IgD-negative memory B cell (primary cell): ENCODE data around the gene PEX11A. TPM values are rescaled to one million over a fixed set of nuclear protein-coding genes. Genes with fewer than 3 reads are reported as not detected.

Experiments
- H3K27ac Mint-ChIP-seq, 3 donors: one replicate each; pipeline ENCODE4 v1.8.0; 2020 to 2022; ENCODE audit warnings: mild to moderate bottlenecking in 3 of 3, mixed read lengths in 3 of 3, moderate library complexity in 1 of 3
- H3K27me3 Mint-ChIP-seq: one replicate; pipeline ENCODE4 v1.8.0; 2021; ENCODE audit warnings: mixed read lengths
- H3K36me3 Mint-ChIP-seq: one replicate; pipeline ENCODE4 v1.8.0; 2020; ENCODE audit warnings: mild to moderate bottlenecking, mixed read lengths
- H3K4me1 Mint-ChIP-seq, 3 donors: one replicate each; pipeline ENCODE4 v1.8.0; 2020 to 2022; ENCODE audit warnings: mixed read lengths in 3 of 3, mild to moderate bottlenecking in 1 of 3
- H3K4me3 Mint-ChIP-seq, 4 donors: one replicate each; pipeline ENCODE4 v1.8.0; 2020 to 2022; ENCODE audit warnings: mild to moderate bottlenecking in 4 of 4, mixed read lengths in 4 of 4, moderate library complexity in 3 of 4
- H3K9me3 Mint-ChIP-seq, 3 donors: one replicate each; pipeline ENCODE4 v1.8.0; 2020 to 2021; ENCODE audit warnings: mixed read lengths in 3 of 3, mild to moderate bottlenecking in 1 of 3
- polyA plus RNA-seq: library from polyadenylated mRNA; unstranded; fragments of 300-500 nt; fragmentation: Illumina TruSeq; gene quantifications from one replicate; pipeline ENCODE4 v1.2.3, GENCODE V29; 2021

PEX11A gene, protein sequence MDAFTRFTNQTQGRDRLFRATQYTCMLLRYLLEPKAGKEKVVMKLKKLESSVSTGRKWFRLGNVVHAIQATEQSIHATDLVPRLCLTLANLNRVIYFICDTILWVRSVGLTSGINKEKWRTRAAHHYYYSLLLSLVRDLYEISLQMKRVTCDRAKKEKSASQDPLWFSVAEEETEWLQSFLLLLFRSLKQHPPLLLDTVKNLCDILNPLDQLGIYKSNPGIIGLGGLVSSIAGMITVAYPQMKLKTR
- polyA plus RNA-seq: 1.3 TPM

DNA sequence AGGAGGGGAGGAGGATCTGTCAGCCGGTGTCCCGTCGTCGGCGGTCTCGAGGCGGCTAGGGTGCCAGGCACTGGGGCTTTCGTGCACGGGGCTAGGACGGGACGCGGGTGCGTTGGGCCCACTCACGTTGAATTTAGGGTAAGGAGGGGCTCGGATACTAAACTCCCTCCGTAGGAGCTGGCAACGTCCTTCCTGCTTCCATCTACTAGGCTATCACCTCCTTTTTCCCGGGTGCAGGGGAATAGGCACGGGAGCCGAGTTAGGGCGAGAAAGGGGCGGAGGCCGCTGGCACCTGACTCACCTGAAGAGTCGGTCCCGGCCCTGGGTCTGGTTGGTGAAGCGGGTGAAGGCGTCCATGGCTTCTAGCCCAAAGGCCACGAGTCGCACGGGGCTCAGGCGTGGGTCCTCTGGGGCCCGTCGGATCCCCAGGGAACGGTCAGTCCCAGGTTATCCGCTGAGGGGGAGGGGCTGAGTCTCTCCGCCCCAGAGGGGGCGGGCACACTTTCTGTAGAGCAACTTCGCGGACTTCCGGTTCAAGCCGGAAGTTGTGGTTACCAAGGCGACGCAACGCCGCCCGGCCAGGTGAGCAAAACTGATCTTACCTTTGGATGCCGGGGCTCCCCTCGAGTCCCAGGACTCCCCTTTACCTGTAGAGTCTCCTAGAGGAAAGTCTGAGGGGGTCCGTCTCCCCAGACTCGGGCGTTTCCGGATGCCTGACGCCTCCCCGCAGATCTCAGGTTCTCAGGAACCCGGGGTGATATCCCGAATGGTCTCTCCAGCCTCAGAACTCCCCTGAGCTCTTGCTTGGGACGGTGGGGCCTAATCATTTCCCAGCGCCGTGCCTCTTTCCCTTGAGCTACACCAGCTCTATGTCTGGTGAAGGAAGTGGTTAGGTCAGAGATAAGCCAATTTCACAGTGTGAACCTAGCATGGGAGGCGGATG is at the start of gene PEX11A, which contains the start of gene WDR93:
PEX11A (minus strand) TSS at position 479 of the 943 bp plus-strand sequence; CDS start at position 357, 122 bp downstream.
WDR93 (plus strand) TSS at position 536 of the 943 bp plus-strand sequence. CDS start 10,936 bp downstream, outside the sequence.
- peaks cover 0 to 2% (median 0%) of the 10 kb centered on the region in 3 donors for H3K9me3 Mint-ChIP-seq
- H3K4me1 Mint-ChIP-seq: peaks cover 6 to 7% (median 6%) of the 10 kb centered on the region in 3 donors
- peak within 1 kb of the TSS; percentile 91 to 97 (median 96) for H3K4me3 Mint-ChIP-seq
- H3K27ac Mint-ChIP-seq: peak within 1 kb of the TSS; percentile 51 to 87 (median 71)
- no peaks in the 10 kb centered on the region for H3K36me3 Mint-ChIP-seq
- no peaks in the 10 kb centered on the region for H3K27me3 Mint-ChIP-seq

DNA sequence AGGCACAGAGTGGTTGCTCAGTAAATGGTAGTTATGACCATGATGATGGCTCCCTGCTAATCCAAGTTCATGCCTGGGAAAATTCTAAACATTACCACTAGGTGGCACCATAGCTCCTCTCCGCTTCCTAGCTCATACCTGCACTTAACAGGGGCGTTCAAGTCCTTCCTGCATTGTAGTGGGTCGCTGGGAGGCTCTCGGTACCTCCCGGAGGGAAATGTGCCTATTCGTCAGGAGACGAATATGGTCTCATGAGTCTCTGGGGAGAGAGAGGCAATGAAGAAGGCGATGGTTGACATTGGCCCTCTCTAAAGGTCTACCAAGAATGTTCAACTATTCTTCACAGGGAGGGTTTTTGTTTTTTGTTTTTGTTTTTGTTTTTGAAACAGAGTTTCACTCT is 49.6 kb upstream of the PEX11A start:
- Mint-ChIP-seq H3K4me1 (peaks cover 0 to 2% (median 0%) of the 10 kb centered on the region in 3 donors), H3K27ac (no peak overlapping the region), H3K36me3 (no peaks in the 10 kb centered on the region), H3K4me3 (no peak overlapping the region), H3K27me3 (peaks cover 4% of the 10 kb centered on the region), H3K9me3 (no peaks in the 10 kb centered on the region)

DNA sequence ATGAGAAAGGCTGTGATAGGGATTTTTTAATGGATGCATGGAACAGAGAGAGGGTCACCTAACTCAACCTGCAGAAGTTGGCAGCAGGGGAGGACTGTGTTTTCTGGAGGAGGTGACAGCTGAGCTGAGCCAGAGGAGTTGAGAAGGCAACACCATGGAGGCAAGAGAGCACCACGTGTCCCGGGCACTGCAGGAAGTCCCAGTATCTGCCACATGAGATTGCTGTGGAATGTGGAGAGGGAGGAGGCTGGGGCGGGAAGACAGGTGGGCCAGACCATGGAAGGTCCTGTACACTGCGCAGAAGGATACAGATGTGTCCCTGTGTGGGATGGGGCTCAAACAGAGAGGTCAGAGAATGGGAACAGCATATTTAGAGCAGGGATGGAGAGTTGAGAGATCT is 45.2 kb upstream of the PEX11A start:
- H3K9me3 Mint-ChIP-seq: no peaks in the 10 kb centered on the region
- H3K4me3 Mint-ChIP-seq: no peak overlapping the region
- no peaks in the 10 kb centered on the region for H3K36me3 Mint-ChIP-seq
- no peak overlapping the region for H3K27ac Mint-ChIP-seq
- peaks cover 0 to 2% (median 0%) of the 10 kb centered on the region in 3 donors for H3K4me1 Mint-ChIP-seq
- H3K27me3 Mint-ChIP-seq: peaks cover 8% of the 10 kb centered on the region

DNA sequence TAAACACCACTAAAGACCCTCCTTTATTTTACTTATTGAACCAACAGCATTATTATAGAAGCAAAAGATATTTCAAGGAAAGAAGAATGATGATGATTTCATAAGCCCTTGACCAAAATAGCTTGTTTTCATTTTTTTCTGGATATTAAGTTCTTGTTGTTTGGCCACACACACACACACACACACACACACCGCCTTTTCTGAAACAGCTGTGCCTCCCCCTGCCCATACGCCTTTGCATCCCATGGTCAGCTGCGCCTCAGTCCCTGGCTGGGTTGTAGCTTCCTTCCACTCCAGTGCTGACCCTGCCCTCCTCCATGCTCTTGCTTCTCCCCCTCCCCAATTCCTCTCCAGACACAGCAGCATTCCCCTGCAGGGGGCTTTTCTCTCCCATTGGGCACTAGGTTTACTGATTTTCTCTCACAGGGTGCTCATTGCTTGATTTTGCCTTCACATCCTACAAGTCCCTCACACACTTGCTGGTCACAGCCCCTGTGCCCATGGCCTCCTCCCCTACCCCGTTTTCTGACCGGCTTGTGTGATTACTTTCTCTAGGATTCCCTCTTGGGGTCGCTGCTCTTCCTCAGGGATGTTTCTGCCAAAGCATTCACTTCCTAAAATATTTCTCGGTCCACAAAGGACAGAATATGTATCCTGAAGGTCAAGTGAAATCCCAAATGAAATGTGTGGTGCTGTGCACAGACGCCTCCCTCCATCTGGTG is 42.1 kb upstream of the PEX11A start:
- no peak overlapping the region for H3K4me3 Mint-ChIP-seq
- peaks cover 6% of the 10 kb centered on the region for H3K27me3 Mint-ChIP-seq
- no peak overlapping the region for H3K27ac Mint-ChIP-seq
- no peaks in the 10 kb centered on the region for H3K4me1 Mint-ChIP-seq
- H3K36me3 Mint-ChIP-seq: no peaks in the 10 kb centered on the region
- no peaks in the 10 kb centered on the region for H3K9me3 Mint-ChIP-seq

DNA sequence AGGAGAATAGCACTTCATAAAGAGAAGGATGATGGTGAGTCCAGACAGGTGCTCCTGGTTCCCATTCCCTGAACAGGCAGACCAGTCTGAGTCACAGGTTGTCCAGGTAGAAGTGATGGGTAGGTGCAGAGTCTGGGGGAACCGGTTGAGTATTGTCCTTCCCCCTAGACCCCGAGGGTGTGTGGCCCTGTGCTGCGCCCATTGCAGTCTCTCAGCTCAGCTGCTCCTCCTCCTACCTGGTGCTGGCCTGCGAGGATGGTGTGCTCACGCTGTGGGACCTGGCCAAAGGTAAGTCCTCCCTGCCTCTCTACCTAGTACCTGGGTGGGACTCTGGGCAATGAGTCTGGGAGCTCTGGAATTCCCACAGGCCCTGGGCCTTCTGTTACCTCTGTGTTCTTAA is 40.7 kb upstream of the PEX11A start:
- no peak overlapping the region for H3K27ac Mint-ChIP-seq
- no peaks in the 10 kb centered on the region for H3K36me3 Mint-ChIP-seq
- no peak overlapping the region for H3K4me3 Mint-ChIP-seq
- H3K27me3 Mint-ChIP-seq: peaks cover 5% of the 10 kb centered on the region
- H3K4me1 Mint-ChIP-seq: no peaks in the 10 kb centered on the region
- H3K9me3 Mint-ChIP-seq: no peaks in the 10 kb centered on the region

DNA sequence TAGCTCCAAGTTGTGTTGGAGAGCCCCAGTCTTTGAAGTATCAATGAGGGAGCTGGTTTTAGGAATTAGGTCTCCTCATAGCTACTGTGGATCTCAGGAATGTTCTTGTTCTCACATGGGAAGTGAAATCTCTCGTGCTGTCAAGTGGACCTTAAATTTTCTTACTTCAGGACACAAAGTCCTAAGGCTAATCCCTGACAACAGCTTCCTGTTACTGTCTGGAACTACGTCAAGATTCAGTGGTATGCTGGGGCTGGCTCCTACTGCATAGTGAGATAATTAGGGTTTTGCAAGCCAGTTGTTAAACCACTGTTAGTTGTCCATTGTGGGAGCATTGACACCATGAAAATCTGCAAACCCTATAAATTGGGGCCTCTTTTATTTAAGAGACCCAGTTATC is 37.7 kb upstream of the PEX11A start:
- no peaks in the 10 kb centered on the region for H3K4me1 Mint-ChIP-seq
- H3K27me3 Mint-ChIP-seq: peaks cover 2% of the 10 kb centered on the region
- H3K27ac Mint-ChIP-seq: no peak overlapping the region
- no peaks in the 10 kb centered on the region for H3K36me3 Mint-ChIP-seq
- no peak overlapping the region for H3K4me3 Mint-ChIP-seq
- H3K9me3 Mint-ChIP-seq: peaks cover 0 to 7% (median 6%) of the 10 kb centered on the region in 3 donors

DNA sequence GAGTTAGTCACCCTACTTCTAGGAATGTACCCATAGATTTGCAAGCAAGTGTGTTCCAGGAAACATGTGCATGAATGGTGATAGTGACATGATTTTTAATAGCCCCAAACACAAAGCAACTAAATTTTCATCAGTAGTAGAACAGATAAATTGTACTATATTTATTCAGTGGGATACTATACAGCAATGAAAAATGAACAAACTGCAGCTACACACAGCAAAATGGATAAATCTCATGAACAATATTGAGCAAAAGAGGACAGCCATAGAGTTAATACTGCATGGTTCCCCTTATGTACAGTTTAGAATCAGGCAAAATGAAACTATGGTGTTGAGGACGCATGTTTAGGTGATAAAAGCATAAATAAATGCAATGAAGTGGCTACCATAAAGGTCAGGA is 34.5 kb upstream of the PEX11A start:
- peaks cover 10% of the 10 kb centered on the region for H3K27me3 Mint-ChIP-seq
- H3K4me1 Mint-ChIP-seq: no peaks in the 10 kb centered on the region
- no peaks in the 10 kb centered on the region for H3K36me3 Mint-ChIP-seq
- no peak overlapping the region for H3K27ac Mint-ChIP-seq
- no peak overlapping the region for H3K4me3 Mint-ChIP-seq
- H3K9me3 Mint-ChIP-seq: peaks cover 0 to 7% (median 6%) of the 10 kb centered on the region in 3 donors

DNA sequence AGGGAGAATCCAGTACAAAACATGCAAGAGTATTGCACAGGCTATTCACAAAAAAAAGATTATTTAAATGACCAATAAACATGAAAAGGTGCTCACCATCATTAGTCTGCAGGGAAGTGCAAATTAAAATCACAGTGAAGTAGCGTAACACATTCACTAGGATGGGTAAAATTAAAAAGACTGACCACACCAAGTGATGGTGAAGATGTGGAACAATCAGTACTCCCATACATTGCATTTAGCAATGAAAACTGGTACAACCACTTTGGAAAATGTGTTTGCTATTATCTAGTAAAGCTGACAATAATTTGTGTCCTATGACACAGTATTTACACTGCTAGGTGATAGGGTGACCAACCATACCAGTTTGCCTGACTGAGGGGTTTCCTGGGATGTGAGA is 34.1 kb upstream of the PEX11A start:
- H3K4me1 Mint-ChIP-seq: no peaks in the 10 kb centered on the region
- H3K27ac Mint-ChIP-seq: no peak overlapping the region
- H3K9me3 Mint-ChIP-seq: peaks cover 0 to 7% (median 6%) of the 10 kb centered on the region in 3 donors
- no peaks in the 10 kb centered on the region for H3K36me3 Mint-ChIP-seq
- H3K27me3 Mint-ChIP-seq: peaks cover 10% of the 10 kb centered on the region
- no peak overlapping the region for H3K4me3 Mint-ChIP-seq

DNA sequence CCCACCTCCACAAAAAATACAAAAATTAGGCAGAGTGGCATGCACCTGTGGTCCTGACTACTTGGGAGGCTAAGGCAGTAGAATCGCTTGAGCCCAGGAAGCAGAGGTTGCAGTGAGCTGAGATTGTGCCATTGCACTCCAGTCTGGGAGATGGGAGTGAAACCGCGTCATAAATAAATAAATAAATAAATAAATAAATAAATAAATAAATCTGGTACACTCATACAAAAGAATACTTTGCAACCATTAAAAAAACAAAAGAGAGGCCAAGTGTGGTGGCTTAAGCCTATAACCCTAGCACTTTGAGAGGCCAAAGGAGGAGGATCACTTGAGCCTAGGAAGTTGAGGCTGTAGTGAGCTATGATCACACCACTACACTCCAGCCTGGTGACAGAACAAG is 32.5 kb upstream of the PEX11A start:
- no peaks in the 10 kb centered on the region for H3K36me3 Mint-ChIP-seq
- H3K9me3 Mint-ChIP-seq: peaks cover 0 to 7% (median 6%) of the 10 kb centered on the region in 3 donors
- H3K27ac Mint-ChIP-seq: no peak overlapping the region
- no peaks in the 10 kb centered on the region for H3K4me1 Mint-ChIP-seq
- H3K27me3 Mint-ChIP-seq: peaks cover 10% of the 10 kb centered on the region
- H3K4me3 Mint-ChIP-seq: no peak overlapping the region

DNA sequence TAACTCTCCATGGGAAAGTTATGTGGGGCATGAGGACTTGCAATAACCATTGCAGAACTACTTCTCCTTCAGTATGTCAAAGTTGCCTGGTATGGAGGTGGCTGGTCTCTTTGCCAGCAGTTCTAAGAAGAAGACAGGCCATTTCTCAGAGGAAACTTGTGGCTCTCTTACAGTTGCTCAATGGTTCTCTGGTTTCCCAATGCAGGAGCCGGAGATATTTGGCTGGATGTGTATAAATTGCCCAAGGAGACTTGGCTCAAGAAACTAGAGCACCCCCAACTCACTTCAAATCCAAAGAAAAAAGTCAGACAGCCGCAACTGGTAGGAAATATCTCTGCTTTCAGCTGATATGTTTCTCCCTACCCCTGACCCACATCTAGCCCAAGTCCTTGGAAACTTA is 24.2 kb upstream of the PEX11A start:
- peaks cover 2% of the 10 kb centered on the region for H3K36me3 Mint-ChIP-seq
- no peak overlapping the region for H3K27ac Mint-ChIP-seq
- no peak overlapping the region for H3K4me3 Mint-ChIP-seq
- no peaks in the 10 kb centered on the region for H3K9me3 Mint-ChIP-seq
- H3K27me3 Mint-ChIP-seq: peaks cover 4% of the 10 kb centered on the region
- no peaks in the 10 kb centered on the region for H3K4me1 Mint-ChIP-seq

DNA sequence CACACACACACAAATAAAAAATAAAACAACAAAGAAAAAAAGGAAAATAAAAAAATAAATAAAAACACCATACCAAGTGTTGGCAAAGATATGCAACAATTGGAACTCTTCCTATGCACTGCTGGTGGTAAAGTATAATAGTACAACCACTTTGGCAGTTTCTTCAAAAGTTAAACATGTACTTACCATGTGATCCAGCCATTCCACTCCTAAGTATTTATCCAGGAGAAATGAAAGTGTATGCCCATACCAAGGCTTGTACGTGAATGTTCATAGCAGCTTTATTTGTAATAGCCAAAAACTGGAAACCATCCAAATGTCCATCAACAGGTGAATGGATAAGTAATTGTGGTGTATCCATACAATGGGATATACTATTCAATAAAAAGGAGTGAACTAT is 17.0 kb upstream of the PEX11A start:
- Mint-ChIP-seq H3K9me3 (peaks cover 0 to 2% (median 1%) of the 10 kb centered on the region in 3 donors), H3K4me1 (no peaks in the 10 kb centered on the region), H3K4me3 (no peak overlapping the region), H3K27me3 (peaks cover 7% of the 10 kb centered on the region), H3K36me3 (peaks cover 5% of the 10 kb centered on the region), H3K27ac (no peak overlapping the region)

DNA sequence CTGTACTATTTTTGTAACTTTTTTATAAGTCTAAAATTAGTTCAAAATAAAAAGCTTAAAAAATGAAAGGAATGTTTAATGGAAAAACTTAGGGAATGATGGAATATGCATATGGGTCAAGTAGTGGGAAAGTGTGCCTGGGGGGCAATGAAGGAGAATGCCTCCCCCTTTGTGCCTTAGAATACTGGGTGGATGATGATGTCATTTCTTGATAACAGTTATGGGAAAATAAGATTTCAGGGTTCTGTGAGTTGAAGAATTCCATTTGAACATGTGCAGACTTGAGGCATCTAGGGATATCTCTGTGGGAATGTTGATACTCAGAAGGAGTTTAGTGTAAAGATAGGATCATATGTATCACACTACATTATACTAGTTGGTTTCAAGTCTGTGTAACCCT is 13.9 kb upstream of the PEX11A start:
- Mint-ChIP-seq H3K27me3 (peaks cover 8% of the 10 kb centered on the region), H3K9me3 (peaks cover 0 to 3% (median 2%) of the 10 kb centered on the region in 3 donors), H3K36me3 (peaks cover 7% of the 10 kb centered on the region), H3K4me1 (no peaks in the 10 kb centered on the region), H3K27ac (no peak overlapping the region), H3K4me3 (no peak overlapping the region)

DNA sequence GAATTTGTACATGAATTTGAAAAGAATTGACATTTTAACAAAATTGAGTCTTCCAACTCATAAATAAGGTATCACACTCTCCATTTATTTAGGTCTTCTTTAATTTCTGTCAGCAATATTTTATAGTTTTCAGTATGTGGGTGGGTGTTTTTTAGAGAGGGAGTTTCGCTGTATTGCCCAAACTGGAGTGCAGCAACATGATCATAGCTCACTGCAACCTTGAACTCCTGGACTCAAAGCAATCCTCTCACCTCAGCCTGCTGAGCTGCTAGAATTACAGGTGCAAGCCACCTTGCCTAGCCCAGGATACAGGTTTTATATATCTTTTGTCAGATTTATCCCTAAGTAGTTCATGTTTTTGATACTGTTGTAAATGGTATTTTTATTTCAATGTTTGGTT is 4.6 kb upstream of the PEX11A start:
- Mint-ChIP-seq H3K27ac (no peak overlapping the region), H3K9me3 (peaks cover 0 to 3% (median 3%) of the 10 kb centered on the region in 3 donors), H3K27me3 (peaks cover 2% of the 10 kb centered on the region), H3K36me3 (peaks cover 2% of the 10 kb centered on the region), H3K4me3 (peak overlapping the region in 3 of 4 donors; percentile 4 to 43 (median 23)), H3K4me1 (peaks cover 5 to 6% (median 6%) of the 10 kb centered on the region in 3 donors)

DNA sequence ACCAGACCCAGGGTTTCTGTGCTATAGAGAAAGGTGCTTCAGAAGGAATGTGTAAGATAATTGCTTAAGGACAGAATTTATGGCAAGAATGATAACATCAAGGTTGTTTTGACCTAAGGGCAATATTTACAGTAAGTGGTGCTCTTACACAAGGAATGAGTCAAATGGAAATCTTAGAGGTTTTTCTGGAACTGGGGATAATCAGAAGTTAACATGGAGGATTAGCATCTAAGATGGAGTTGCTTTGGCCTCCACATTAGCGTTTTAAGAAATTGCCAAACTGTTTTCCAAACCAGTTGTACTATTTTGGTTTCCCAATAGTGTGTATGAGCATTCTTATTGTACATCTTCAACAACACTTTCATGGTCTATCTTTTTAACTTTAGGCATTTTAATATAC is 3.1 kb upstream of the PEX11A start:
- H3K9me3 Mint-ChIP-seq: peaks cover 0 to 3% (median 0%) of the 10 kb centered on the region in 3 donors
- H3K4me3 Mint-ChIP-seq: no peak overlapping the region
- H3K4me1 Mint-ChIP-seq: peaks cover 6 to 7% (median 6%) of the 10 kb centered on the region in 3 donors
- peaks cover 2% of the 10 kb centered on the region for H3K27me3 Mint-ChIP-seq
- no peak overlapping the region for H3K27ac Mint-ChIP-seq
- no peaks in the 10 kb centered on the region for H3K36me3 Mint-ChIP-seq

DNA sequence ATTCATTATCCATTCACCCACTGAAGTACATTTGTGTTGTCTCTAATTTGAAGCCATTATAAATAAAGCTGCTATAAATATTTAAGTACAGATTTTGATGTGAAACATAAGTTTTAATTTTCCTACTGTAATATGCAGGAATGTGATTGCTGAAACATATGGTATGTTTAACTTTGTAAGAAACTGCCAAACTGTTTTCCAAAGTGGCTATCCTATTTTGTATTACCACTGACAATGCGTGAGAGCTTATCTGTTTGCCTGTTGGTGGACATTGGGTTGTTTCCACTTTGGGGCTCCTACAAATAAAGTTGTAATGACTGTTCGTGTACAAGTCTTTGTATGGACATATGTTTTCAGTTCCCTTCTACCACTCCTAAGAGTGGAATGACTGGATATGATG is 2.5 kb upstream of the PEX11A start:
- Mint-ChIP-seq H3K27ac (no peak overlapping the region), H3K4me3 (peak overlapping the region in 2 of 4 donors; percentile 49 to 68), H3K9me3 (peaks cover 0 to 3% (median 0%) of the 10 kb centered on the region in 3 donors), H3K27me3 (peaks cover 2% of the 10 kb centered on the region), H3K36me3 (no peaks in the 10 kb centered on the region), H3K4me1 (peaks cover 6 to 7% (median 6%) of the 10 kb centered on the region in 3 donors)
